Astrocyte (in vitro differentiated cells and primary cell): ENCODE results near the gene CCDC87. TPM values are rescaled to one million over a fixed set of nuclear protein-coding genes. Genes with fewer than 3 reads are reported as not detected.
"Not testable (repeated sequence)": the region's sequence is repeated elsewhere in the genome, so short reads cannot be mapped to it uniquely, and the experiment has no call there.

Experiments used
- DNase-seq: peaks from one replicate; pipeline ENCODE4 v3.0.0-alpha.2; 2010; ENCODE audit warnings: low read depth
- FAIRE-seq: peaks from 2 replicates; lab custom pipeline; 2011; peaks lifted over from hg19 to GRCh38; lab: Jason Lieb, UNC
- H2AFZ ChIP-seq: 2 replicates; pipeline ENCODE4 v1.6.0; 2012; ENCODE audit warnings: low read depth, low read length, inconsistent platforms
- H3K27ac ChIP-seq: 2 replicates; pipeline ENCODE4 v1.5.1; 2011; ENCODE audit warnings: low read depth, low read length, inconsistent platforms
- H3K27me3 ChIP-seq: 2 replicates; pipeline ENCODE4 v1.6.0; 2011; ENCODE audit warnings: low read length, inconsistent platforms; ENCODE audit not compliant: insufficient read depth
- H3K36me3 ChIP-seq: 2 replicates; pipeline ENCODE4 v1.5.1; 2011; ENCODE audit warnings: low read length, inconsistent platforms; ENCODE audit not compliant: insufficient read depth
- H3K4me1 ChIP-seq: 2 replicates; pipeline ENCODE4 v1.5.1; 2011; ENCODE audit warnings: low read length, inconsistent platforms; ENCODE audit not compliant: insufficient read depth
- H3K4me2 ChIP-seq: 2 replicates; pipeline ENCODE4 v1.6.0; 2012; ENCODE audit warnings: low read length, inconsistent platforms
- H3K4me3 ChIP-seq: 2 replicates; pipeline ENCODE4 v1.5.1; 2011; ENCODE audit warnings: low read depth, mild to moderate bottlenecking, low read length, inconsistent platforms; ENCODE audit not compliant: insufficient read depth
- H3K79me2 ChIP-seq: 2 replicates; pipeline ENCODE4 v1.6.0; 2012; ENCODE audit warnings: mild to moderate bottlenecking, low read length, inconsistent platforms; ENCODE audit not compliant: insufficient read depth
- H3K9ac ChIP-seq: 2 replicates; pipeline ENCODE4 v1.6.0; 2012; ENCODE audit warnings: mild to moderate bottlenecking, low read length, inconsistent platforms
- H3K9me3 ChIP-seq: 2 replicates; pipeline ENCODE4 v1.5.1; 2012; ENCODE audit warnings: low read depth, mild to moderate bottlenecking, low read length, inconsistent platforms; ENCODE audit not compliant: insufficient read depth
- H4K20me1 ChIP-seq: 2 replicates; pipeline ENCODE4 v1.6.0; 2012; ENCODE audit warnings: low read length, inconsistent platforms; ENCODE audit not compliant: insufficient read depth
- H3K27ac Mint-ChIP-seq: one replicate; pipeline ENCODE4 v1.8.0; 2021; ENCODE audit warnings: mild to moderate bottlenecking, mixed read lengths; ENCODE audit not compliant: unreplicated experiment
- H3K27me3 Mint-ChIP-seq: one replicate; pipeline ENCODE4 v1.8.0; 2021; ENCODE audit warnings: low read depth, mixed read lengths; ENCODE audit not compliant: unreplicated experiment
- H3K36me3 Mint-ChIP-seq: one replicate; pipeline ENCODE4 v1.8.0; 2021; ENCODE audit warnings: low read depth, mixed read lengths; ENCODE audit not compliant: unreplicated experiment
- H3K4me1 Mint-ChIP-seq: one replicate; pipeline ENCODE4 v1.8.0; 2021; ENCODE audit warnings: low read depth, mixed read lengths; ENCODE audit not compliant: unreplicated experiment
- H3K4me3 Mint-ChIP-seq: one replicate; pipeline ENCODE4 v1.8.0; 2021; ENCODE audit warnings: mild to moderate bottlenecking, moderate library complexity, mixed read lengths; ENCODE audit not compliant: unreplicated experiment
- H3K9me3 Mint-ChIP-seq: one replicate; pipeline ENCODE4 v1.8.0; 2021; ENCODE audit warnings: mild to moderate bottlenecking, mixed read lengths; ENCODE audit not compliant: unreplicated experiment
- CTCF ChIP-seq: IDR thresholded peaks from 2 replicates; pipeline ENCODE4 v1.5.1; 2011; ENCODE audit warnings: low read depth, mild to moderate bottlenecking, inconsistent platforms, low read length, moderate library complexity; ENCODE audit not compliant: insufficient read depth
- EZH2 ChIP-seq: IDR thresholded peaks from 2 replicates; pipeline ENCODE4 v1.6.1; 2012; ENCODE audit warnings: mild to moderate bottlenecking, low read length, inconsistent platforms; ENCODE audit not compliant: insufficient read depth
- total RNA-seq: library from RNA; stranded (reverse); gene quantifications from 2 replicates; pipeline ENCODE4 v1.2.1, GENCODE V29; 2021

The CCDC87 gene
- total RNA-seq, 1 donor from 2014 or later, result 0.34 TPM

- H3K4me1 ChIP-seq, result peaks cover 4% of the 10 kb centered on the region
- FAIRE-seq (no peak), DNase-seq (peak; percentile 69)
- Mint-ChIP-seq H3K27ac (peak overlapping the region; percentile 62), H3K27me3 (no peaks in the 10 kb centered on the region), H3K4me3 (no peak overlapping the region), H3K9me3 (no peaks in the 10 kb centered on the region), H3K4me1 (no peaks in the 10 kb centered on the region), H3K36me3 (peaks cover 14% of the 10 kb centered on the region)
- peaks cover 18% of the 10 kb centered on the region for H4K20me1 ChIP-seq
- no peak overlapping the region for H2AFZ ChIP-seq
- no peak overlapping the region for H3K4me3 ChIP-seq
- peak overlapping the region; percentile 9 for H3K4me2 ChIP-seq
- no peaks in the 10 kb centered on the region for H3K36me3 ChIP-seq
- TF ChIP-seq EZH2, result no peak
- no peak for TF ChIP-seq CTCF
- no peaks in the 10 kb centered on the region for H3K79me2 ChIP-seq
- no peaks in the 10 kb centered on the region for H3K9me3 ChIP-seq
- H3K9ac ChIP-seq, result no peak overlapping the region
- no peaks in the 10 kb centered on the region for H3K27me3 ChIP-seq
- no peak overlapping the region for H3K27ac ChIP-seq
Observed at GRCh38 chr11:66607126-66607834, 14.4 kb upstream of the CCDC87 start.

GRCh38 chr11:66606608-66607007 lies 13.7 kb upstream of the CCDC87 start:
- not testable (repeated sequence) for H3K9ac ChIP-seq, H3K4me3 Mint-ChIP-seq, H3K9me3 ChIP-seq, H3K79me2 ChIP-seq, FAIRE-seq, H3K27ac Mint-ChIP-seq, H3K4me1 Mint-ChIP-seq, DNase-seq, H3K27me3 Mint-ChIP-seq, H3K4me2 ChIP-seq, H2AFZ ChIP-seq, H3K9me3 Mint-ChIP-seq, H3K36me3 ChIP-seq, H3K4me3 ChIP-seq, H3K27me3 ChIP-seq, H3K27ac ChIP-seq
- Histone ChIP-seq H4K20me1 (peaks cover 24% of the 10 kb centered on the region), H3K4me1 (peaks cover 10% of the 10 kb centered on the region)
- H3K36me3 Mint-ChIP-seq, result peaks cover 17% of the 10 kb centered on the region

GRCh38 chr11:66604155-66604554 lies 11.3 kb upstream of the CCDC87 start:
- Histone ChIP-seq H3K9me3 (no peaks in the 10 kb centered on the region), H2AFZ (no peak overlapping the region), H3K4me3 (no peak overlapping the region), H3K4me2 (no peak overlapping the region), H3K9ac (no peak overlapping the region), H4K20me1 (peaks cover 42% of the 10 kb centered on the region), H3K79me2 (no peaks in the 10 kb centered on the region), H3K27ac (no peak overlapping the region), H3K27me3 (no peaks in the 10 kb centered on the region), H3K36me3 (peaks cover 4% of the 10 kb centered on the region), H3K4me1 (peaks cover 22% of the 10 kb centered on the region)
- DNase-seq (no peak), FAIRE-seq (no peak)
- Mint-ChIP-seq H3K4me1 (peaks cover 9% of the 10 kb centered on the region), H3K27me3 (no peaks in the 10 kb centered on the region), H3K36me3 (peaks cover 24% of the 10 kb centered on the region), H3K27ac (no peak overlapping the region), H3K4me3 (no peak overlapping the region), H3K9me3 (no peaks in the 10 kb centered on the region)
- TF ChIP-seq EZH2 (no peak), CTCF (no peak)
